Measurements from ENCODE around the gene SLC22A1.
"Not testable (repeated sequence)": the region's sequence is repeated elsewhere in the genome, so short reads cannot be mapped to it uniquely, and the experiment has no call there.

SLC22A1 gene

DNA sequence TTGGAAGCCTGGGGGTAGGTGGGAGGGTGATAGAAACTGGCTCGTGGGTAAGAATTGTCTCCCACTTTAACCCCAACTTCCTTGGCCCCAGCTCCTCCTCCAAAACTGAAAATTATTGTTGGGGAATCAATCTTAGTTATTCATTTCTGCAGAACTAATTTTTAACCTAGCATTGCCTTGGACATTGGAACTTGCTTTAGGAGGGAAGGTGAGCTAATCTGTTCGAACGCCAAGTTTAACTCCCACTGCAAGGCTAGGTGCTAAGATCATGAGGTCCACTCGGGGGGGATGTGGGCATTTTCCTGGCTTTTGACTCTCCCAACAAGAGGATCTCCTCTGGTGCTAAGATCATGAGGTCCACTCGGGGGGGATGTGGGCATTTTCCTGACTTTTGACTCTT lies 3.5 kb downstream of the SLC22A1 start:
- not testable (repeated sequence) for DNase-seq

DNA sequence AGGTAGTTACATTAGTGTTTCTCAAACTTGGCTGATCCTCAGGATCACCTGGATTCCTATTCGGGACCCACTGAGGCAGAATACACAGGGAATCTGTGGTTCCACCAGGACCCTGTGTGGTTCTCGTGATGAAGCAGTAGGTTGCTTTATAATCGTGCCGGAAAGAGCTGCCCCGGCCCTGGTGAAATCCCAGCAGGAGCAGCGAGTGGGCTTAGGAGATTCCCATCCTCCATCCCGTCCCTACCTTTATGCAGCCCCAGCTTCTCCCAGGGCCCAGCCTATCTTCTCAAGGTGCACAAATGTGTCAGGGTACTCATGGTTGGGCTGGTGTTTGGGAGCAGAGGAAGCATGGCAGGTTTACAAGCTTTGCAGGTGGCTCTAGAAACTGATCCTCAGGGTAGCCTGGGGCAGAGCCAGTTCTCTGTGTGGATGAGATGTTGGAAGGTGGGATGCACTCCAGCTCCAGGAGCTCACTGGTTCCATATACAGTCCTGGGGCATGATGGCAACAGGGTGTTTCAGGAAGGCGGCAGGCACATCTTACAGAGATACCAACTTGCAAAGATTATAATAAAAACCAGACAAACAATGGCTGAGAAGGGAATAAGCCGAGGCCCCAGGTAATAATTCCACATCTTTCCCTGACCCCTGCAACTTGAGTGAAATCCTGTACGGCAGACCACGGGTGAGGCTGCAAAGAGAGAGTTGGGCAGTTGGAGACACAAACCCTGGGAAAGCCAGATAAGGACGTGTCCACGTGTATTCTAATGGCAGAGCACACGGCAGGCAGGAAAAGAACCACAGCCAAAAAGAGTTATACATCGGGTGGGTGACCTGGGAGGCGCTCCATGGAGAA lies 5.9 kb downstream of the SLC22A1 start:
- no peak for DNase-seq

DNA sequence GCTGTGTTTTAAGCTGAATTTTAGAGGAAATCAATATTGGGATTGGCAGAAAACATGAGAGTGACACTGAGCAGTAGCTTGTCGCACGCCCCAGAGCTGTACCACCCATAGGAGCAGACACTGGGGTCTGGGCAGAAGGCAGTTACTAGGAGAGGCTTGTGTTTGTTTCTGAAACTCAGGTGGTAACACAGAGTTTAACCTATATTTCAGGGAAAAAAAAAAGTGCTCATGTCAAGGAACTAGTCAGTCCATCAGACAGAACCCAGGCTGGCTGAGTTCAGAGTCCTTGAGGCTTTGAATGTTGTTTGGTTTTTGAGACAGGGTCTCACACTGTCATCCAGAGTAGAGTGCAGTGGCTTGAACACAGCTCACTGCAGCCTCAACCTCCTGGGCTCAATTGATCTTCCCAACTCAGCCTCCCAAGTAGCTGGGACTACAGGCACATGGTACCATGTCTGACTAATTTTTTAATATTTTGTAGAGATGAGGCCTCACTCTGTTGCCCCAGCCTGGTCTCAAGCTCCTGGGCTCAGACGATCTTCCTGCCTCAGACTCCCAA lies 6.6 kb downstream of the SLC22A1 start:
- no peak for DNase-seq

DNA sequence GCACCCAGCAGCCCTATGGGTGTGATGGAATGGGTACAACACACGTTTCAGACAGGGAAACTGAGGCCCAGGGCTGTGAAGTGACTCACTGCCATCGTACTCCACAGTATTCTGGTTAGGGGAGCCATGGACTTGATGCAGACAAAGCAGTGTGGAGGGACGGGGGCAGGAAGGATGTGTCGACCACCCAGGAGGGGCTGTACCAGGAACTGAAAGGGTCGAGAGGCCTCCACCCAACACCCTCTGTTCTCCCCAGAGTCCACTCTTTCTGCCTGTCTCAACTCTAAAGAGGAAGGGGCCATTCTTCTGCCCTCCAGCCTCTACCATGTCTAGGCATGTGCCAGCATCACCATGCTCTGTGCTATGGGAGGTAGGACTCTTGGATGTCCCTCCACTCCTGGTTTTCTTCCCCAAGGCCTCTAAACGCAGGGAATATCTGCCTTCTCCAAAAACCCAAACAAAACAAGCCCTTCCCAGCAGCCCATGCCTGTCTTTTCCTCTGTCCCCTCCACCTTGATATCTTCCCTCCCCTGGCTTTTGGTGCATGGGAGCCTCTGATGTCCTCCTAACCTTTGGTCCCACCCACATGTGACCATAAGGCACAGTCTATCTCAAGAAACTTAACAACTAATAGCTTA lies 7.4 kb downstream of the SLC22A1 start:
- DNase-seq = no peak

DNA sequence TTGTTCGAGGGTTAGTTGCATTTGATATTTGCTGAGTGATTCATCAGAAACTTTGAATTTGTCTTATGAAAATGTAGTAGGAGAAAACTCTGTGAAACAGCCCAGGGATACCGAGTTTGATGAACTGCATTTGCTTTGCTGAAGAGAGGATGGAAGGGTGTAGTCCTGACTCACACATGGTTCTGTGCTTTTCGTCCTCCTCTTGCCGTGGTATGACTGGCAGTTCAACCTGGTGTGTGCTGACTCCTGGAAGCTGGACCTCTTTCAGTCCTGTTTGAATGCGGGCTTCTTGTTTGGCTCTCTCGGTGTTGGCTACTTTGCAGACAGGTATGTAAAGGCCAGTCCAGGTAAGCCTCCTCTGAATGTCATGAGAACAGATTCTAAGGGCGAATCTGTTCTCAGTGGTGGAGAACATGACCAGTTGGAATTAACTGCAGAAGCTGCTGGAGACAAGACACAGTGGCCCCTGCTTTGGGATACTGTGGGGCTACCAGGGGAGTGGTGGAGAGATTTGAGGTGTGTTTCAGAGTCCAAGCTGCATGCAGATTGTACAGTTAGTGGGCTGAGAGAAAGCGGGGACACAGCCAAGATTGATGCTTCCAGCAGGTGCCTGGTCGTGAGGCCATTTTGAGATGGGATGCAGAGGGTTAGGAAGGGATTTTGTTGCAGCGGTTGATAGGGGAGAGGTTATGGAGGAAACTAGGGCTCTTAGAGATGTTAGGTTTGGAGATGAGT lies 8.4 kb downstream of the SLC22A1 start:
- DNase-seq = no peak

DNA sequence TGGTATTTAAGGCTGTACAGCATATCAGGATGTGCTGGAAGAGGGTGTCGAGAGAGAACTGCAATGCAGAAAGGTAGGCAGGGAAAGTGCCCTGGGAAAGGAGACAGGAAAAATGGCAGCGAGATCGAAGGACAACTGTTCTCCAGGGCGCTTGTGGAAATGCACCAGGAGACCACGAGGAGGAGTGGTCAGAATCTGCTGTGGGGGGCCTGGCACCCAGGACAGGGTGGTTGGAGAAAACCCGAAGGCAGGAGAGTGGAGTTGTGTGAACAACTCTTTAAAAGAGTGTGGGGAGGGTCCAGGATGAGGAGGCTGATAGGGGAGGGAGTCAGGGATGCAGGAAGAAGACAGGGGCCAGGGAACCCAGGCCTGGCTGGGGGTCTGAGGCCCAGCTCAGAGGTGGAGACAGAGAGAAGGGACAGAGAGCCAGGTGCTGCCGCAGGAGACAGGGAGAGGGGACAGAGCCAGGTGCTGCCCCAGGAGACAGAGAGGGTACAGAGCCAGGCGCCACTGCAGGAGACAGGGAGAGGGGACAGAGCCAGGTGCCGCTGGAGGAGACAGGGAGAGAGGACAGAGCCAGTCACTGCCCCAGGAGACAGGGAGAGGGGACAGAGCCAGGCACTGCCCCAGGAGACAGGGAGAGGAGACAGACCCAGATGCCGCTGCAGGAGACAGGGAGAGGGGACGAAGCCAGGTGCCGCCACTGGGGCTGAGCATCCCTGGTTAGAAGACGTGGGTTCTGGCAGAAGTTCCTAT lies 9.3 kb downstream of the SLC22A1 start:
- DNase-seq = no peak

DNA sequence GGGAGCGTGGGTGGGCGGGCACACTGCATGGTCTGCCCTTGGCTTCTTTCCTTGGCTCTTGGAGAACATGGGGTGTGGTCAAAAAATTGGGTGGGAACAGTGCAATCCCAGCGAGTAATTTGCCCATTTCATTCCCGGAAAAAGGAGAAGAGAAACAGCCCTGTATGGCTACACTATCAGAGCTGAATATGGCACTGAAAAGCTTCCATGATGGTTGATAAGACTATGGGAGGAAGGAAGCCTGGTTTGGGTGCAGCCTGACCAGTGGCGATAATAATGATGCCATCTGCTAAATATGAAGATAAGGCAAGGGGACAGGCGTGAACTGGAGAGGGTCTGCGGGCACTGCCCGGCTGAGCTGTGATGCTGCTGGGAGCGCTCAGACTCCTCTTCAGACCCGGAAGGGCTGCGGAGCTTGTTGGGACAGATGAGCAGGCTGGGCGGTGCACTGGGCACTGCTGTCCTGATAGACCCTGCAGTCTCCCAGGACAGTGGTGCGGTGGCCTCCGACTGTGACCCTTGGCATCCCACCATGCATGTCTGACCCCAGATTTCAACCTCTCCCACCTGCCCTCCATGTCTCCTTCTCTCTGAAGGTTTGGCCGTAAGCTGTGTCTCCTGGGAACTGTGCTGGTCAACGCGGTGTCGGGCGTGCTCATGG lies 10.2 kb downstream of the SLC22A1 start:
- DNase-seq = no peak

DNA sequence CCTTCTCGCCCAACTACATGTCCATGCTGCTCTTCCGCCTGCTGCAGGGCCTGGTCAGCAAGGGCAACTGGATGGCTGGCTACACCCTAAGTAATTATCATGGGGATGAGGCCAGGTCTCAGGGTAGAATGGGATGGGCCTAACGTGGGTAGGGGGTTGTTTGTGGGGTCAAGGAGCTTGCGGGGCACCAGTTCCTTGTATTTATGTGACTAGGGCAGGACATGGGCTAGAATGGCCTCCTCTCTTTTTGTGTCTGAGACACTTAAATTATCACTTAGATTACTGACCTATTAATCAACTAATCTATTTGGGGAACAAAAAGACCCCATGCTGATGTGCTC lies 10.7 kb downstream of the SLC22A1 start:
- DNase-seq = no peak

DNA sequence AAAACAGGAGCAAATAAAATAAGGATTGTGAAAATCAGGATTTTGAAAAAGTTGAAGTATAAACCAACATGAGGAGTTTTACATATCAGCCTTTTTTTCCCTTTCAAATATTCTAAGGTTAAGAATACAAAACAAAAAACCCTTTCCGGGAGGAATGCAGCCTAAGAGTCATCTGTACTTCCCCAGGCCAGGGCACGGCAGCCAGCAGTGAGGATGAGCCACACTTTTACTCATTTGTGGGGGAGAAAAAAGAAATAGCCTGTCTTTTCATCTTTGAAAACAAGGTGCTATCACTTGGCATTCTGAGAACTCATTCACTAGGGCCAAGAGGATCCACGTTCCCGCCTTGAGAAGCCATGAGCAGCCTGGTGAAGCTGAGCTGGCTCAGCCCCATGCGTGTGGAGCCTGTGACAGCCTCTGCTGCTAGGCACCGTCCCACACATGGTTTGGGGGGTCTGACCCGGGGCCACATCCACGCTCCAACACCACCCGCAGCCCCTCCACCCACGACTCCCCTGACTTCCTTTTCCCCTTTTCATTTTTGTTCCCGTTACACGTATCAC lies 11.2 kb downstream of the SLC22A1 start:
- DNase-seq = no peak

DNA sequence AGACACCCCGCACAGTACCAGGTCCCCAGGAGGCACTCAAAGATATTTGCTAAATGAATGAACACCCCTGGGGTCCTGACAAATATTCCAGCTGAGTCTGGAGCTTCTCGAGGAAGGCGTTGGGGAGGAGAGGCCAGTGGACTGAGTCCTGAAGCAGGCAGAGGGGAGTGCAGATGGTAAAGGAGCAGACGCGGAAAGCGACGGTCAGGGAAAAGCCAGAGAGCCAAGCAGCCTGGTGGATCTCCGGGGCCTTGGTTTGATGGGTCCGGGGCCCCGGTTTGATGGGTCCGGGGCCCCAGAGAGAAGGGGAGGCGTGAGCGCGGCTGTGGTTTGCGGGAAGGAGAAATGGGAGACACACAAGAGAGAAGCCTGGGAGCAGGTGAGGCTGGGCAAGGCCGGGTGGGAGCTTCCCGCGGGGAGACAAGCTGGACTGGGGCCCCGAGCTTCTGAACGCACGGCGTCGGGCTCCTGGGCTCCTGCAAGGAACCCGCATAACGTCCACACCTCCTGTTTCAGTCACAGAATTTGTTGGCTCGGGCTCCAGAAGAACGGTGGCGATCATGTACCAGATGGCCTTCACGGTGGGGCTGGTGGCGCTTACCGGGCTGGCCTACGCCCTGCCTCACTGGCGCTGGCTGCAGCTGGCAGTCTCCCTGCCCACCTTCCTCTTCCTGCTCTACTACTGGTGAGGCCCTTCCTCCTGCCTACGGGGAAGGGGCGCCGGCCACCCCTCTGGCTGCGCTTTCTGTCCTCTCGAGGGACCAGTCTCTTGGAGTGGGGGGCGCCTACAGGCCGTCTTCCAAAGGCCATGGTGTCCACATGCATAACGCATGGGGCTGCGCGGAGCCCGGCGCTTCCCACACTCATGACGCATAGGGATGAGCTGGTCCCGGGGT lies 12.1 kb downstream of the SLC22A1 start:
- DNase-seq = no peak

DNA sequence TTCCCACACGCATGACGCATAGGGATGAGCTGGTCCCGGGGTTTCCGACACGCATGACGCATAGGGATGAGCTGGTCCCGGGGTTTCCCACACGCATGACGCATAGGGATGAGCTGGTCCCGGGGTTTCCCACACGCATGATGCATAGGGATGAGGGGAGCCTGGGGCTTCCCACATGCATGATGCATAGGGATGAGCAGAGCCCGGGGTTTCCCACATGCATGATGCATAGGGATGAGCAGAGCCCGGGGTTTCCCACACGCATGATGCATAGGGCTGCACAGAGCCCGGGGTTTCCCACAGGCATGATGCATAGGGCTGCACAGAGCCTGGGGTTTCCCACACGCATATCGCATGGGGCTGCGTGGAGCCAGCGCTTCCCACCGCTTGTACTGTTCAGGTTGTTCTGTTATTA lies 12.7 kb downstream of the SLC22A1 start:
- DNase-seq = not testable (repeated sequence)

DNA sequence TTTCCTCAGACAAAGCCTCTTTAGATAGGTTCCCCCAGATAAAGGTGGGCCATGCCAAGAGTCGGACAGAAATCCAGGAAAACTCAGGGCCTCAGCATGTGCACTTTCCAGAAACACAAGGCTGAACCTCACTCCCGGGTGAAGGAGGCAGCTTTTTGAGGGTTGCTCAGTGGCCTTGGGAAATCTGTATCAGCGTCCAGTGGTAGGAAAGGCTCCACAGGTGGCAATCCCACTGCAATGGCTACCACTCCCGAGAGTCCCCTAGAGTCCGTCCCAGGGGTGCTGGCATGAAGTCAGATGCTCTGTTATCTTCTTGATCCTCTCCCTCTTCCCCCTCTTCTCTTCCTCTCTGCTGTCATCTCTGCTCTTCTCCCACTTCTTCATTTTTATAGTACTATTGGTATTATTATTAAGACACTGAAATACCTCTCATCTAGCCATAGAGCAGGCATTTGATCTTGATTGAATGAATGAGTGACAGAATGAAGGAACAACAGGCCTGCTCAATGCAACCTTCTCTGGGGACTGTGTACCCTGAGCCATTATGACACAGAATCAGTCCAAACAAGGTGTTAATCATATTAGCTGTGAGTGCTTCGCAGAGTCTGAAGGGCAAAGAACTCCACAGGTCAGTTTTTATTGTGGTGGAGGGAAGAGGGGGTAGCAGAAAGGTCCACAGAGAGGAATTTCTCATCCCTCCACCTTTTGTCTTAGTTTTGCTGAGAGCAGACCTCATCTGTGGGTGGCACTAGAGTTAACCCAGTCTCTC lies 13.3 kb downstream of the SLC22A1 start:
- no peak for DNase-seq

DNA sequence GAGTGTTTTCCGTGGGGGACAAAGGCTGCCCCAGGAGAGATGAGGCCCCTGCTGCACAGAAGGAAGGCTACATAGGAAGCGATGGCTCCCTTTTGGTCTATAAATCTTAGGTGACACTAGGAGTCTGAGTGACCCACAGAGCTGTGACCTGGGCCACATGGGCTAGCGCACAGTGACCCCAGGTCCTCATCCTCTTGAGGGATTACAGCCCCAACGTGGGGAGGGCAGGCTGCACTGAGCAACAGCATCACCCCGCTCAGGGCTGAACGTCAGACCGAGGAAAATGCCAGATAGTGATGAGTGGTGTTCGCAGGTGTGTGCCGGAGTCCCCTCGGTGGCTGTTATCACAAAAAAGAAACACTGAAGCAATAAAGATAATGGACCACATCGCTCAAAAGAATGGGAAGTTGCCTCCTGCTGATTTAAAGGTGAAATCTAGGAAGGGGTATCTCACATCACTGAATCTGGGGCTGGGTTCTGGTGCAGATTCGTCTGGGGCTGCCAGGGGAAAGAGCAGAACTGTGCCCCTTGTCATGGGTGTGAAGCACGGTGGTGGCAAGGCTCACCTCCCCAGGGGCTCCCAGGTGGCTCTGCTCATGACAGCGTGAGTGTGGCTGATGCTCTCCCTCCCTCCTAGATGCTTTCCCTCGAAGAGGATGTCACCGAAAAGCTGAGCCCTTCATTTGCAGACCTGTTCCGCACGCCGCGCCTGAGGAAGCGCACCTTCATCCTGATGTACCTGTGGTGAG lies 14.5 kb downstream of the SLC22A1 start:
- no peak for DNase-seq

DNA sequence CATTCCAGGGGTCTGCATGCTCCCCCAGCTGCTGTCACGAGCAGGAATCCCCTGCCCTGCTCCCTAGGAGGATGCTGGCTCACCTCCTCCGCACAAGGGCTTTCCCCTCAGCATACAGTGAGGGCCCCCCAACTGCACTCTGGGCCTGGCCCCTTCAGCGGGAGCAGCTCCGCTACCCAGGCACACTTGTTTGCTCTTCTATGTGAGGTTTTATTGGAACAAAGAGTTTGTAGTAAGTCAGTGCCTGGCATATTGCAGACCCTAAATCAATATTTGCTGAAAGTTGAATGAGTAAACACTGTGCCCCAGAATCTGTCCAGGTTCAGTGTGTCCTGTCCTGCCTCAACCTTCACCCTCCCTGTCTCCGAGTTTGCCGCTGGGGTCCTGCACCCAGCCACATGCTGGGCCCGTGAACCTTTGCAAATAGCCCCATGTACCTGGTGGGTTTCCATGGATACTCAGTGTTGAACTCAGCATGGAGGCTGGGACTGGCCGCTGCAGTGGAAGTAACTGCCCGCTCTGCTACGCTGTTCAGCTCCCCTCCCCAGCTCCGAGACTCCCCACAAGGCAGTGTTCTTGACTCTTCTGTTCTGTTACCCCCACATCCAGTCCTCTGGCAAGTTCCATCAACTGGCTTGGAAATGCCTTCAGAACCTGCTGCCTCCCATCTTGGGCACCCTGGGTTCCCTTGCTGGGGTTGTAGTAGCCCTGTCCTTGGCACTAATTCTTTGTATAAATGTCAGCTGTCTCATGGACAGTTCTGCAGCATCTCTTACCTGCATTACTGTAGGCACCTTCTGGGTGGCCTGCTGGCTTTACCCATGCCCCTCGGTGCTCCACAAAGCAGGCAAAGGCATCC lies 15.7 kb downstream of the SLC22A1 start:
- no peak for DNase-seq

DNA sequence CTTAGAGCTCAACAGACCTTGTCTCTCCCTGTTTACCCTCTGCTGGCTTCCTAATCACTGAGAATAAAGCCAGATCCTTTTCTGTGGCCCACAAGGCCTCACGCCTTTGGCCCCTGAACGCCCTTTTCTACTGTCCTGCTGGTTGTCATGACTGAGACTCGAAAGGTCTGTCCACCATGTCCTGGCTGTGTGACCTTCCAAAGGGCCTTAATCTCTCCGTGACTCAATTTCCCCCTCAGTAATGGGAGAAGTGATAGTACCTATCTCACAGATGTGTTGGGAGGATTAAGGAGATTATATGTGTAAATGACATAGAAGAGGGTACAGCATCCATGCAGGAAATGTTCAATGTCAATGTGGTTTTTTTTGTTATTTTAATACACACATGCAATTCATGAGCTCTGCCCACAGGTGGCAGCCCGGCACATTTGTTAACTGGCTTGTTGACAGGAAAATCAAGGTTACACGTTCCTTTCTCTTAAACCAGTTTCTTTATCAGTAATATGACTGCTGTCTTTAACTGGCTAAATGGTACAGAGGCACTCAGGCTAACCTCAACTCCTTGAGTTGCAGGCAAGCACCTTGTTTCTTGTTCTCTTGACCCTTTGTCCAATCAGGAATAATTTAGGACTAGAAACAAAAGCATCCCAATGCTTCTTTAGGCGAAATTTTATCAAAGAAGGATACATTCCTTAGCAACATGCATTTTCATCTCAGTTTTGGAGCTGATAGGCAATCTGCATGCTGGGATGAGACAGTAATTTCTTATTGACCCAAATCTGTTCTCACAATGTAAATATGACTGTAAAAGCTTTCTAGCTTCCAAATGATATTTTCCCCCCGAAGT lies 16.6 kb downstream of the SLC22A1 start:
- peak; percentile 37 for DNase-seq

DNA sequence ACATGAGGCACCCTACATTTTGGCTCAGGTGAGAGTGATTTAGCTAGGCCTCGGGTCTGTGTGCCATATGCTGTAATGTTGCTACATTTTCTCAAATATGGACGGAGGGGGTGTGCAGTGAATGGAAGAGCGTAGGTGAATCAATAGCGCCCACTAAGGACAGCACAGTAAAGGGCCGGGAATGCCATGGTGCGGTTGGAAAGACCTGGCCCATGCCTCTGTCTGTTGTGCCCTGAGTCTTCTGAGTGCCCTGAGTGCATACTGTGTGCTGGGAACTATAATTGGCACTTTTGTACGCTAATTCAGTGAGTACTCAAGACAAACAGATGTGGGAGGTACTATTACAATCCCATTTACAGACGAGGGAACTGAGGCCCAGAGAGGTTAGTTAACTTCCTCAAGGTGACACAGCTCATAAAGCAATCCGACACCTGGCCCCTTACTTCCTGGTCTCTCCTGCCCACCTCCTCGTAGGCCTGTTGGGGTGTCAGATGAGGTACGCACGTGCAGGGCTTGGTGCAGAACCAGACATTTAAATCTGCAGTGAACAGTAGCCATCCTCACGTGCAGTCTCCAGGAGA lies 17.3 kb downstream of the SLC22A1 start:
- no peak for DNase-seq

DNA sequence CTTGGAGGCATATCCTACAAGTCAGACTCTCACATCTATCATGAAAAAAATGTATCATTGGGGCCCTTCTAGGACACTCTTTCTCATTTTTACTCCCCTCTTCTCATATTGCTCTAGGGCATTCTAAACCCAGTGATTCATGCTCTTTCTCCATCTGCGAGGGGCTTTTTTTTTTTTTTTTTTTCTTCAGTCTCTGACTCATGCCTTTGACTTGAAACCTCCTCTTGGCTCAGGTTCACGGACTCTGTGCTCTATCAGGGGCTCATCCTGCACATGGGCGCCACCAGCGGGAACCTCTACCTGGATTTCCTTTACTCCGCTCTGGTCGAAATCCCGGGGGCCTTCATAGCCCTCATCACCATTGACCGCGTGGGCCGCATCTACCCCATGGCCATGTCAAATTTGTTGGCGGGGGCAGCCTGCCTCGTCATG lies 17.8 kb downstream of the SLC22A1 start:
- DNase-seq = no peak

All from effector CD4-positive, alpha-beta T cell (primary cell).